ENCODE results near the gene AKR1D1.

DNA sequence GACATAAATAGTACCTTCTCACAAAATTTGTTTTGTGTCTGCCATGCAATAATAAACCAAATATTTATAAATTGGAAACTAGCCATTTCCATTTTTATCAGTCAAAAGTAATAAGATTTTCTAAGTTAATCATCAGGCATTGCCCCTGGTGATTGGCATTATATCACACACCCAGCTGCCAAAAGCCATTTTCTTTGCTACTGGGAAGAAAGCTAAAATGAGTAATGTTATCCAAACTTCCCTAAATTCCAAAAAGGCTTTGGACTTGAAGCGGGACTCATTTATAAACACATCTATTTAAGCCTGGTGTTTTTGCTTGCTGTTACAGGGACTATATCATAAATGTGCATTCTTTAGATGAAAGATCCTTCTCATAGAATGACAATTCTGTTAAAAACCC lies 86.0 kb downstream of the AKR1D1 start:
- no peak for TF ChIP-seq GATA2 (IDR thresholded peaks at IDR 0.05; ENCODE audit: low read depth, low read length)
- TF ChIP-seq GATA3 (IDR thresholded peaks at IDR 0.05; ENCODE audit: low read depth, low read length) = no peak
